ENCODE measurements around the gene NRP2. TPM values are rescaled to one million over a fixed set of nuclear protein-coding genes. Genes with fewer than 3 reads are reported as not detected.

NRP2 gene
- total and polyA plus RNA-seq, 2 of the 13 experiments (the other 11 are each of a cell fraction or from before 2014, with no cell fraction given) = 0.65 to 1.4 TPM

GRCh38 chr2:205815673-205816072 lies 133.4 kb downstream of the NRP2 start (continued):
- TF ChIP-seq MTERF4 (CRISPR knock-in tag; IDR thresholded peaks at IDR 0.05) = no peak
- no peak for TF ChIP-seq ZNF776 (CRISPR knock-in tag; IDR thresholded peaks at IDR 0.05)
- no peak for TF ChIP-seq ZNF580 (CRISPR knock-in tag; IDR thresholded peaks at IDR 0.05; ENCODE audit: borderline replicate concordance, low read depth)

- no peak overlapping the region for H3K4me2 ChIP-seq (ENCODE audit: low read depth, low read length)
- ATAC-seq (no peak), FAIRE-seq (no peak), DNase-seq (ENCODE audit: low spot score) (no peak)
- H3K4me3 ChIP-seq (replicated peaks in 1 of 3; ENCODE audit: insufficient read depth in 1 of 3, low read depth in 2 of 3, low read length in 3 of 3) = no peak overlapping the region
- in situ Hi-C loops (cut with HindIII; ENCODE audit: extremely low pct_ligation_motif_present, low pct_unique_long_range_greater_than_20kb) = no loop called here
- ChIA-PET POLR2A (no interaction called here), CTCF (ENCODE audit: low intra/inter-chr PET ratio, low total read pairs) (no interaction called here)
- no peaks in the 10 kb centered on the region for H3K27me3 ChIP-seq (ENCODE audit: control insufficient read depth in 1 of 2, insufficient read depth in 2 of 2, low read length in 2 of 2)
- H3K9me3 ChIP-seq (ENCODE audit: low read length) = no peaks in the 10 kb centered on the region
- H3K4me1 ChIP-seq (ENCODE audit: insufficient read depth, low read length) = no peaks in the 10 kb centered on the region
- H3K79me2 ChIP-seq (ENCODE audit: insufficient read depth, low read length) = no peaks in the 10 kb centered on the region
- no TSS peak for BruUV-seq (replicated peaks)
- TF ChIP-seq SUZ12 (IDR thresholded peaks at IDR 0.05; ENCODE audit: low read depth, low read length) (no peak), ZNF329 (CRISPR knock-in tag; IDR thresholded peaks at IDR 0.05; ENCODE audit: low read depth) (no peak), ZNF567 (CRISPR knock-in tag; IDR thresholded peaks at IDR 0.05; ENCODE audit: borderline replicate concordance) (no peak), KDM3A (CRISPR knock-in tag; IDR thresholded peaks at IDR 0.05; ENCODE audit: low read depth) (no peak), FOXP1 (IDR thresholded peaks at IDR 0.05) (no peak), FOXP1 (CRISPR knock-in tag; IDR thresholded peaks at IDR 0.05) (no peak), ZNF570 (CRISPR knock-in tag; IDR thresholded peaks at IDR 0.05; ENCODE audit: borderline replicate concordance) (no peak), ZFP41 (CRISPR knock-in tag; IDR thresholded peaks at IDR 0.05; ENCODE audit: borderline replicate concordance) (no peak)
- H3K36me3 ChIP-seq (replicated peaks in 1 of 2; ENCODE audit: control insufficient read depth in 1 of 2, insufficient read depth in 2 of 2, low read length in 2 of 2) = no peaks in the 10 kb centered on the region
- intact Hi-C loops (cut with micrococcal nuclease; ENCODE audit: unreplicated experiment) = no loop called here
- no peak overlapping the region for H3K27ac ChIP-seq (ENCODE audit: extremely low read length, insufficient read depth, low read length)
- H2AFZ ChIP-seq (ENCODE audit: low read length) = no peak overlapping the region
- no peak overlapping the region for H3K9ac ChIP-seq (ENCODE audit: insufficient read depth, low read depth, low read length)
- no peaks in the 10 kb centered on the region for H4K20me1 ChIP-seq (ENCODE audit: insufficient read depth, low read length)
These were observed 134.0 kb downstream of the NRP2 start for GRCh38 chr2:205816268-205816667.
